ENCODE results near the gene GABRB3.

- TF ChIP-seq CTCF (IDR thresholded peaks at IDR 0.05; ENCODE audit: low read depth, low read length, poor library complexity, severe bottlenecking) (no peak), EZH2phosphoT487 (IDR thresholded peaks at IDR 0.05; ENCODE audit: borderline replicate concordance, low read length) (no peak)
Measured at GRCh38 chr15:26504009-26504408, 268.9 kb downstream of the GABRB3 start.

Data from DOHH2 (cell line).